RKO (cell line): ENCODE measurements around the gene MAPK1IP1L.
"Not testable (repeated sequence)": the region's sequence is repeated elsewhere in the genome, so short reads cannot be mapped to it uniquely, and the experiment has no call there.

Experiments
- DNase-seq: peaks from one replicate; pipeline ENCODE4 v3.0.0-alpha.2; 2016; ENCODE audit warnings: low spot score

The MAPK1IP1L gene

GRCh38 chr14:55051423-55052268, at the start of gene MAPK1IP1L:
TSS of gene MAPK1IP1L (plus strand) at chr14:55051647. CDS start at chr14:55061684, 10,037 bp downstream.
- DNase-seq = peak; percentile 91

- peak; percentile 27 for DNase-seq
Observed at GRCh38 chr14:55005071-55005470, 46.4 kb upstream of the MAPK1IP1L start.

DNA sequence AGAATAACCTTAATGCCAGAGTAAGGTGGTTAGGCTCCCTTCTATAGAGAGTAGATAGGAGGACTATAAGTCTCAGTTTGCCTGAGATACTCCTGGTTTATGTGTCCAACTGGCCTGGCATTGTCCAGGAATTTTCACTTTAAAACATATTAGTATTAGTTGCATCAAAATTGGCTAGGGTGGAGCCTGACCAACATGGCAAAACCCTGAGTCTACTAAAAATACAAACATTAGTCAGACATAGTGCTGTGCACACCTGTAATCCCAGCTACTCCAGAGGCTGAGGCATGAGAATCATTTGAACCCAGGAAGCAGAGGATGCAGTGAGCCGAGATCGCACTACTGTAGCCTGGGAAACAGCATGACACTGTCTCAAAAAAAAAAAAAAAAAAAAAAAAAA, 36.4 kb upstream of the MAPK1IP1L start:
- DNase-seq = no peak

DNA sequence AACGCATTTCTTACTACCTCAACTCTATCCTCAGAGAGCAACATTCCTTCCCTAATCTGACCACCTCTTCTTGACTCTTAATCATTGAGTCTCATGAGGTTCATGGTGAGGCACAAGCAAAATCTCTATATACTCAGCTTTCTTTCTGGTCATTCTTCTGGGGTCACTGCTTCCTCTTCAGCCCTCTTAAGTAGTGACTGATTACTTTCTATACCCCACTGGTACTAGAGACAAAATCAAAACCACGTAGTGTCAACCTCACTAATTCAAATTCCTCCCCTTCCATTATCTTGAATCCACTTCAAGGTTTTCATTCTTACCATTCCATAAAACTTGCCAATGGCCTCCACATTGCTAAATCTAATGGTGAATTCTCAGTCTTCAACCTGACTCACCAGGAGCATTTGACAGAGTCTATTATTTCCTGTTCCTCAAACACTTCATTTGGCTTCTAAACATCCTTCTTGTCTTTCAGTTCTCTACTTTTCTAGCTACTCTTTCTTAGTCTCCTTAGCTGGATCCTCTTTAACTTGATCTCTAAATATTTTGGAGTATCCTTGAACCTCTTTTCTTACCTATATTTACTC, 31.4 kb upstream of the MAPK1IP1L start:
- DNase-seq = no peak

DNA sequence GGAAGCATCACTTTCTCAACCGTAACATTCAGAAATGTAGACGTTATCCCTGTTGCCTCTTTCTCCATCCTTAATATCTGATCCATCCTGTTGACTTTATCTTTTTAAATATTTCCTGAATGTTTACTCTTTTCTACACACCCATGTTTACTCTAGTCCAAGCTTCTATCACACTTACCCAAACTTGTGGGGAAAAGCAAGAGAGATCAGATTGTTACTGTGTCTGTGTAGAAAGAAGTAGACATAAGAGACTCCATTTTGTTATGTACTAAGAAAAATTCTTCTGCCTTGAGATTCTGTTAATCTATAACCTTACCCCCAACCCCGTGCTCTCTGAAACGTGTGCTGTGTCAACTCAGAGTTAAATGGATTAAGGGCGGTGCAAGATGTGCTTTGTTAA, 27.1 kb upstream of the MAPK1IP1L start:
- DNase-seq = not testable (repeated sequence)

- no peak for DNase-seq
Observed at GRCh38 chr14:55025948-55026347, 25.5 kb upstream of the MAPK1IP1L start.

DNA sequence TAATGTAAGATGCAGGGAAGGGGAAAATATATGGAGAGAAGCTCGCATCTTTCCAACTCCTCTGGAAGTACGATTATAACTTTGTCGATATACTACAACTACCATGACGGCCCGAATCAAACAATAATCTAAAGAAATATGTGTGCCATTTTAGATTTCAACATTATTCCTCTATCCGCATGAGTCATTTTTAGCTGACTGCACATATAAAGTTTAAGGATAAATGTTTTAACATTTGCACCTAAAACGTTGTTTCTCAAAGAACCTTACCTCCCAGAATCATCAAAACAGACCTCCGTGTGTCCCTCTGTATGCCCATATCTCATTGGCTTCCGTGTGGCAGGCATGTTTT, 25.0 kb upstream of the MAPK1IP1L start:
- peak; percentile 20 for DNase-seq

DNA sequence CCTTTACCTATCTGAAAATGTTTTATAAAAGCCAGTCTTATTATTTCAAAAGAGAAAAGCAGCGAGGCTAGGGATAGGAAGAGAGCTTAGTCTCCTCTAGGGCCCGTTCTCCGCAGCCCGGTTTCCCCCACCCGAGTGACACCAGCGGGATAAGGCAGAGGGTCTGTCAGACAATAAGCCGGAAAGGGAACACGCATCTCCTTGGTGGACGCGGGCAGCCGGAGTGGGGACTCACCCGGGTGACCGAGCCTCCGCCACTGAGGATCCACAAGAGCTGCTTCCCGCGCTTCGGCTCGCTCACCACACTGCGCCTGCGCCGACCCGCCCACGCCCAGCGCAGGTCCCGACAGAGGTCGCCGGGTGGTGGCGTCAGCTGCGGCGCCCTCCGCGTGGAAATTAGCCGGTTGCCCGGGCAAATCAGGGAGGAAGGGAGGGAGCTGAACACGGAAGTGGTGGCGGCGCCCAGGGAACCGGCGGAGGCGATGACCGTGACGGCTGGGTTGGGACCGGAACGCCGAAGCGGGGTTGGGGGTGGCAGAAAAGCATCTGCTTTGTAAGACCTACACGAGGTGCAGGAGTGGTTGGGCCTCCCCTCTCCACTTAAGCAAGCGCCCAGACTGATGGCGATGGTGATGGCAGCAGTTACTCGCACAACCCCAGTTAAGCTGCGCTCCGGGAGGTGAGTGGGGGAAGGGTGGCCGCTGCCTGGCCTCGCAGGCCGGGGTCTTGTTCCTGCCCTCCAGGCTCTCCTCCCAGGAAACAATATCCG, 24.5 kb upstream of the MAPK1IP1L start, which contains the start of the genes SOCS4 and WDHD1:
Gene SOCS4 (plus strand): TSS at position 444 of the 769 bp plus-strand sequence. CDS start 15,806 bp downstream, outside the sequence.
Gene WDHD1 (minus strand): TSS at position 307 of the 769 bp plus-strand sequence. CDS start 312 bp downstream, outside the sequence.
- DNase-seq = peak; percentile 93

GRCh38 chr14:55028066-55028465, 23.4 kb upstream of the MAPK1IP1L start:
- DNase-seq = peak; percentile 46

GRCh38 chr14:55028476-55028875, 23.0 kb upstream of the MAPK1IP1L start:
- no peak for DNase-seq

GRCh38 chr14:55031190-55031589, 20.3 kb upstream of the MAPK1IP1L start:
- DNase-seq = no peak

GRCh38 chr14:55037995-55038394, 13.5 kb upstream of the MAPK1IP1L start:
- not testable (repeated sequence) for DNase-seq

DNA sequence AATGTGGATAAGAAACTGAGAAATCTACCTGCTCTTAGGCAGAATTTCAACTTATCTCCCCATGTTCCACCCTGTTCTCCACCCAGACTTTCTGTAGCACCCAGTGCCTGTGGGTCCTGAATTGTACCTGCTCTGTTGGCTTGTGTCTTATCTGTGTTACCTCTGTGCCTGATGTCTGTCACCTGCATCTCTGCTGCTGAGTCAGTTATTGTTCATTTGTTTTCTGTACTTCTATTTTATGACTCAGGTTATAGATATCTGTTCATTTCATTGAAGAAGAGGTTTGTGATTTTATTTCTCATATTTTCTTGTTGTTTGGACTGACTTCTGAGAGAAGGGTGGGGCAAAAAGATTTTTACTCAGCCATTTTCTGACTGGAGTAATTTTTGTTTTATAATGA, 12.7 kb upstream of the MAPK1IP1L start:
- DNase-seq = no peak

- DNase-seq = no peak
Observed at GRCh38 chr14:55043528-55043927, 7.9 kb upstream of the MAPK1IP1L start.

DNA sequence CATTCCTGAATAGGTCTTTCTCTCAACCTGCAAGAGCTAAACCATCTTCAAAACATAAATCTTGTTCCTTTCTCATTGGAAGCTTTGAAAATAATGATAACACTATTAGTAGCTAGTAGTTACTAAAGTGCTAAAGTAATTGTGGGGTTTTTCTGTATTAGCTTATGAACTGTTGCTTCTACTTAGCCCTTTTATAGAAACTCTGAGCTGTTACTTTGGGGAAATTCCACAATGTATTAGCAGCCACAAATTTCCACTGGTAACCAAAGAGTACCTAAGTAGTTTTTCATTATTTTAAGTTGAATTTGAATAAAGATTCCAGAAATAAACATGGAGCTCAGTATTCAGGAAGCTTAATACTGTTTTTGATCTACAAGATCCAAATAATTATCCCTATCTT, 6.4 kb upstream of the MAPK1IP1L start:
- DNase-seq = no peak

DNA sequence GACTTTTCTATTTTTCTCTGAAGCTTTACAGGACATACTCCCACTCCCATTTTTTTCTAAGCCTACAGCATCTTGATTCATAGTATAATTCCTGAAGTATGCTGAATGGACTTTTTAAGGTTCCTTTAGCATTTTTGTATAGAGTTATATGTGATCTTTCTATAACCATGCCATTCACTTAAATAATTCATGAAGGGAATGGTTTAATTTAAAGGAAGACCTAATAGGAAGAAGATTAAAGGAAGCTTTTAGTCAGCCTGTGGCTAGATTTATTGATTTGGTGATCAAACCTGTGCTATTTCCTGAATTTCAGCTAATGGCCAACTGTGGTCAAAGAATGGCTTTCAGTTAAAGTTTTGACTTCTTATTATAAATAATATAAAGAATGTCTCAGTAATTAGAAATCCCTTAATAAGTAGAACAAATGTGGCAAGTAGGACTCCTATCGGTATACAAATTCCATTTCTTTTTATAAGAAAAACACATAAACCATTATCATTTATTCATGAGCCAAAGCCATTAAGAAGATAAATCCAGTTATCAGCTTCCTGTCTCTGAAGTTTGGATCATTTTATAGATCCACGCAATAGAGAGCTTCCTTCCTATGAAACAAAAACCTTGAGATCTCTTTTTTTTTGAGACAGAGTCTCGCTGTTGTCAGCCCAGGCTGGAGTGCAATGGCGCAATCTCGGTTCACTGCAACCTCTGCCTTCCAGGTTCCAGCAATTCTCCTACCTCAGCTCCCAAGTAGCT, 4.0 kb upstream of the MAPK1IP1L start:
- no peak for DNase-seq

DNA sequence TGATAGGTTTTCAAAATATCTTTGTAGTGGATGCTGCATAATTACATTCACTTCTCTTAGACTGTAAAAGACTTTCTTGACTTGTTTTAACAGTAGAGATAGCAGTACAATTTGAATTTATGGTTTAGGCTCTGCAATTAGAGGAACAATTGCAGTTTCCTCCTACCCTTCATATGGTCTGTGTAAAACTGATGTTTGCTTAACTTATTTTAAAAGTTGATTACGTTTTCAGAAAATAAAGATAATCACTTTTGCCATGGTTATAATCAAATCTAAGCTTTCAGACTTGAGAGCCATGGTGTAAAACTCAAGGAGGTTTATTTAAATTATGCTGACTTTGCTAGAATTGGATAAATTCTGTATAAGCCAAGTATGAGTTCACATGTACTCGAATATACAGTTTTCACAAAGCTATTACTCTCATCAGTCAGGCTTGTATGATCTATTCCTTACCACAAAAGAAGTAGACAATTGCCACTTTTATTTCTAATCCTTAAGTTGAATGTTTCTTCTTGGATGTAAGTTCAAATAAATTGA, 2.5 kb upstream of the MAPK1IP1L start:
- no peak for DNase-seq

DNA sequence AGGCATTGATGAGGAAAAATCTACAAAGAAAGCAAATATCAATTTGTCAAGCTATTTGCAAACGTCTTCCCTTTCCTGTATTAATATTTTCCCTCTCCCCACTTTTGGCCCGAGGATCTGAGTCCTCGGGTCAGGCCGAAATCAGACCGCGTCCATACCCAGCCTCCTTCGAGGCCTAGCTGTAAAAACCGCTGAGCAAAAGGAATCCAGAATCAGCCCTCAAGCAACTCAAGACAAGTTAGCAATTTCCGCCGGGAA, 353 bp upstream of the MAPK1IP1L start:
- DNase-seq = no peak

DNA sequence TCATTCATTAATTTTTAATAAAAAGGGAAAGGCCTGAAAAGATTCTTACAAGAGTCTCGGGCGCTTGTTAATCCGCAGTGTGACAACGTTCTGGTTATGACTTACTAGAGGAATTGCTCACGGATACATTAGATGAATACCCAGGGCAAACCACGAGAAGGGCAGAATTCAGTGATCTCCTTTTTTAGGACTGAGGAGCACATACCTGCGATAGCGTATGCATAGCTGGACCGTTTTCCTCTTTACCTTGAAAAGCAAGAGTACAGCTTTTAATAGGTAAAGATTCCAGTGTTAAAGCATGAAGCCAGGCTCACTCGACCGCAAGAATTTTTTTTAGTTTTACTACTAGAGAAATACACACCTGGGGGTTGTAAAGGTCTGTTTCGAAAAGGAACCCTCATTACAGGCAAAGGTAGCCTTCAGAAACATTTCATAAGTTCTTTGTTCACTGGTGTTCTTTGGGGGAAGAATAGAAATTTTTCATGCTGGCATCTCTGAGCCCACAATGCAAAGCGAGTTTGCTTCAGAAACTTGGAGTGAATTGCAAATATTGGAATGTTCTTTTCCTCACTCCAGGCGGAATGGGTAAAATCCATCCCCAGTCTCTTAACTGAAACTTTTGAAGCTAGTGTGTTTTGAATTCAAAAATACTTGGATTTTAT, 953 bp downstream of the MAPK1IP1L start:
- peak; percentile 30 for DNase-seq

- DNase-seq = no peak
Observed at GRCh38 chr14:55053018-55053417, 1.6 kb downstream of the MAPK1IP1L start.

GRCh38 chr14:55053500-55053899, 2.1 kb downstream of the MAPK1IP1L start:
- no peak for DNase-seq
